ENCODE data around the gene MYO5B.

- no peak for TF ChIP-seq POLR2AphosphoS5 (IDR thresholded peaks at IDR 0.05)
- TF ChIP-seq RAD21 (conservative IDR thresholded peaks at IDR 0.05), result no peak
- TF ChIP-seq TAF1 (IDR thresholded peaks at IDR 0.05; ENCODE audit: low read depth), result no peak
- TF ChIP-seq SMC3 (conservative IDR thresholded peaks at IDR 0.05; ENCODE audit: poor library complexity), result no peak
- no peak for TF ChIP-seq CTCF (IDR thresholded peaks at IDR 0.05; ENCODE audit: poor library complexity, severe bottlenecking)
- no peak for TF ChIP-seq EZH2 (IDR thresholded peaks at IDR 0.05; ENCODE audit: borderline replicate concordance, insufficient read depth, low read length, poor library complexity, severe bottlenecking)
Measured at GRCh38 chr18:49878567-49879270, 316.2 kb downstream of the MYO5B start.
